ENCODE results near the gene THAP3. TPM values are rescaled to one million over a fixed set of nuclear protein-coding genes. Genes with fewer than 3 reads are reported as not detected.
A peak's percentile ranks its signal among the peaks of the same experiment; 100 is the strongest.
"Not testable (repeated sequence)": the region's sequence is repeated elsewhere in the genome, so short reads cannot be mapped to it uniquely, and the experiment has no call there.

The THAP3 gene
- total and polyA plus RNA-seq, 4 experiments from 2014 or later, result 13.5 to 34.5 (median 24.1) TPM

DNA sequence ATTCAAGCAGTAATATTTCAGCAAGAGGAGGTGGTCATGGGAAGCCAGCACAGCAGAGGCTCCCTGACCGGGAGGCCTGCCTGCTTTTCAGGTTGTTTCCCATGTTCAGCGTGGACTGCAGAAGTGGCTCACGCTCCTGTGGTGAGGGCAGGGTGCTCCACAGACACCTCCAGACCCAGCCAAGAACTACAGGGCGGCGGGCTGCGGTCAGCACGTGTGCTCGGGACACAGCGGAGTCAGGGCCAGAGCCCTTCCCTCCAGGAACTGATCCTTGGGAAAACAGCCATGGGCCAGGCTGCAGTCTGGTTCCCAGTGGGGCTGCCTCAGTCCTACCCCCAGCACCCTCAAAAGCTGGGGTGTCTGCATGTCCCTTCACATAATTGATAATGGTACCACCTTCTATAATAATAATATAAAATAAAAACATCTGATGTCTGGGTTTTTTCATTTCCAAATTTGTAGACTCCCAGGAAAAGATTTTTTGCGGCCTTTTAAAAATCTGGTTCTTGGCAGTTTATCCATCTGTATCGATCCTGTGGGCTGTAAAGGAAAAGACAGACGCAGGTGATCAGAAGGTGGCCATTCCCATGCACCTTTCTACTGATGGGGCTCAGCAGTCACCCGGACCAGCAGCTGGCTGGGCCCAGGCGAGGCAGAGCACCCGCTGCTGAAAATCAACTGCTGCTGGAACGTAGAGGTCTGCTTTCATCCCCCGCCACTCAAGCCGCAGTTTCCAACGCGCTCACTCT lies 10.7 kb downstream of the THAP3 start:
- H3K27ac ChIP-seq (ENCODE audit: low read depth, low read length), result no peak overlapping the region
- no peak for DNase-seq
- Mint-ChIP-seq H3K4me1 (no peaks in the 10 kb centered on the region), H3K27me3 (no peaks in the 10 kb centered on the region), H3K4me3 (no peak overlapping the region), H3K36me3 (peaks cover 14 to 48% of the 10 kb centered on the region in 2 donors), H3K9me3 (no peaks in the 10 kb centered on the region), H3K27ac (peak overlapping the region in 1 of 7 donors; percentile 50)
- intact Hi-C loops (cut with micrococcal nuclease), result no loop called here
- POLR2A ChIA-PET (ENCODE audit: partially characterized antibody), result interaction anchor here (1.1 to 1.4 kb wide), 4 partner anchors 33 to 81 kb away, joined by 3 to 6 read pairs (median 4); partner anchors contain the start of genes NOL9 and ZBTB48
- H3K4me3 ChIP-seq (ENCODE audit: low read length in 2 of 2), result no peak overlapping the region
- CTCF ChIA-PET (ENCODE audit: partially characterized antibody), result interaction anchor here (1.1 kb wide), 1 partner anchor 11 kb away, joined by 5 read pairs; no protein-coding TSS in a partner anchor
- H3K36me3 ChIP-seq (ENCODE audit: insufficient read depth, low read length), result peaks cover 40% of the 10 kb centered on the region
- no peaks in the 10 kb centered on the region for H3K27me3 ChIP-seq (ENCODE audit: insufficient read depth, low read length)
- no peaks in the 10 kb centered on the region for H3K9me3 ChIP-seq (ENCODE audit: control insufficient read depth in 1 of 2, low read length in 2 of 2)
- H3K4me1 ChIP-seq (ENCODE audit: insufficient read depth, low read length), result no peaks in the 10 kb centered on the region

- no peak for DNase-seq
- ChIA-PET CTCF (ENCODE audit: partially characterized antibody) (interaction anchor here (1.1 kb wide), 1 partner anchor 10 kb away, joined by 5 read pairs; no protein-coding TSS in a partner anchor), POLR2A (ENCODE audit: partially characterized antibody) (interaction anchor here (1.4 kb wide), 1 partner anchor 56 kb away, joined by 4 read pairs; the partner anchor contains the start of gene ZBTB48)
- peaks cover 40% of the 10 kb centered on the region for H3K36me3 ChIP-seq (ENCODE audit: insufficient read depth, low read length)
- no peaks in the 10 kb centered on the region for H3K4me1 ChIP-seq (ENCODE audit: insufficient read depth, low read length)
- no peak overlapping the region for H3K4me3 ChIP-seq (ENCODE audit: low read length in 2 of 2)
- H3K4me3 Mint-ChIP-seq, result no peak overlapping the region
- no peak overlapping the region for H3K27ac ChIP-seq (ENCODE audit: low read depth, low read length)
- intact Hi-C loops (cut with micrococcal nuclease), result no loop called here
- H3K36me3 Mint-ChIP-seq, result peaks cover 14 to 50% of the 10 kb centered on the region in 2 donors
- no peaks in the 10 kb centered on the region for H3K9me3 Mint-ChIP-seq
- no peaks in the 10 kb centered on the region for H3K27me3 ChIP-seq (ENCODE audit: insufficient read depth, low read length)
- H3K27ac Mint-ChIP-seq, result peak overlapping the region in 2 of 7 donors; percentile 6 to 22
- no peaks in the 10 kb centered on the region for H3K27me3 Mint-ChIP-seq
- no peaks in the 10 kb centered on the region for H3K4me1 Mint-ChIP-seq
- H3K9me3 ChIP-seq (ENCODE audit: control insufficient read depth in 1 of 2, low read length in 2 of 2), result no peaks in the 10 kb centered on the region
Observed at GRCh38 chr1:6635910-6636760, 11.5 kb downstream of the THAP3 start.

DNA sequence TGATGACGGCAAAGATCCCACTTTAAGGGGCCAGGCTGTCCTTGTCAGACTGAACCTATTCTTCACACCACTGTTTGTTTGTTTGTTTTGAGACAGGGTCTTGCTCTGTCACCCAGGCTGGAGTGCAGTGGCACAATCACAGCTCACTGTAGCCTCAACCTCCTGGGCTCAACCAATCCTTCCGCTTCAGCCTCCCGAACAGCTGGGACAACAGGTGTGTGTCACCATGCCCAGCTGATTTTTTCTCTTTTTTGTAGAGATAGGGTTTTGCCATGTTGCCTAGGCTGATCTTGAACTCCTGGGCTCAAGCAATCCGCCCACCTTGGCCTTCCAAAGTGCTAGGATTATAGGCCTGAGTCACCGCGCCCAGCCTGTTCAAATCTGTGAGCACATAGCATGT lies 12.1 kb downstream of the THAP3 start:
- H3K27ac ChIP-seq (ENCODE audit: low read depth, low read length); POLR2A ChIA-PET (ENCODE audit: partially characterized antibody); H3K9me3 ChIP-seq (ENCODE audit: control insufficient read depth in 1 of 2, low read length in 2 of 2); H3K4me3 ChIP-seq (ENCODE audit: low read length in 2 of 2); H3K4me1 ChIP-seq (ENCODE audit: insufficient read depth, low read length); DNase-seq; H3K27me3 ChIP-seq (ENCODE audit: insufficient read depth, low read length); H3K9me3 Mint-ChIP-seq; H3K4me1 Mint-ChIP-seq; intact Hi-C loops (cut with micrococcal nuclease); H3K4me3 Mint-ChIP-seq; H3K27me3 Mint-ChIP-seq: not testable (repeated sequence)
- peaks cover 40% of the 10 kb centered on the region for H3K36me3 ChIP-seq (ENCODE audit: insufficient read depth, low read length)
- CTCF ChIA-PET (ENCODE audit: partially characterized antibody), result interaction anchor here (1.1 kb wide), 1 partner anchor 9 kb away, joined by 5 read pairs; no protein-coding TSS in a partner anchor
- H3K27ac Mint-ChIP-seq, result peak overlapping the region in 1 of 7 donors; percentile 6
- peaks cover 14 to 53% of the 10 kb centered on the region in 2 donors for H3K36me3 Mint-ChIP-seq

GRCh38 chr1:6637770-6638169 lies 13.1 kb downstream of the THAP3 start:
- no peaks in the 10 kb centered on the region for H3K9me3 ChIP-seq (ENCODE audit: control insufficient read depth in 1 of 2, low read length in 2 of 2)
- Mint-ChIP-seq H3K36me3 (peaks cover 19 to 59% of the 10 kb centered on the region in 2 donors), H3K9me3 (no peaks in the 10 kb centered on the region), H3K4me1 (no peaks in the 10 kb centered on the region), H3K27me3 (no peaks in the 10 kb centered on the region), H3K27ac (no peak overlapping the region), H3K4me3 (no peak overlapping the region)
- no peaks in the 10 kb centered on the region for H3K4me1 ChIP-seq (ENCODE audit: insufficient read depth, low read length)
- peaks cover 33% of the 10 kb centered on the region for H3K36me3 ChIP-seq (ENCODE audit: insufficient read depth, low read length)
- no peaks in the 10 kb centered on the region for H3K27me3 ChIP-seq (ENCODE audit: insufficient read depth, low read length)
- ChIA-PET CTCF (ENCODE audit: partially characterized antibody) (interaction anchor here (1.1 kb wide), 1 partner anchor 8 kb away, joined by 5 read pairs; no protein-coding TSS in a partner anchor), POLR2A (ENCODE audit: partially characterized antibody) (no interaction called here)
- no peak overlapping the region for H3K4me3 ChIP-seq (ENCODE audit: low read length in 2 of 2)
- no peak for DNase-seq
- no peak overlapping the region for H3K27ac ChIP-seq (ENCODE audit: low read depth, low read length)
- intact Hi-C loops (cut with micrococcal nuclease), result no loop called here

DNA sequence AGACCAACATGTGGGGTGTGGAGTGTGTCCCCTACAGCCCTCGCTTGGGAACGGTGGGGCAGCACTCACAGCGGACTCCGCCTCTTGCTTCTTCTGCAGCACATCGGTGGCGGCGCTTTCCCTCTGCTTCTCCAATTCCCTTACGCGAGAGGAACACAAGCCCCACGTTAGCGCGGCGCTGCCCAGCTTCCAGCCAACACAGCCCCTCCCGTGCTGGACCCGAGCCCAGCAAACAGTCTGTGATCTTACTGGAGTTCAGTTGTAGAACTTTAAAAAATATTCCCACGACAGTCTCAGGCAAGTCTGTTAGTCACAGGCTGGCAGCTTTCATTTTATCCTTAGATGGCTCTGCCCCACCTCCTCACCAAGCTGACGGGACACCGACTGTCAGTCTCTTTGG lies 13.6 kb downstream of the THAP3 start:
- intact Hi-C loops (cut with micrococcal nuclease), result no loop called here

DNA sequence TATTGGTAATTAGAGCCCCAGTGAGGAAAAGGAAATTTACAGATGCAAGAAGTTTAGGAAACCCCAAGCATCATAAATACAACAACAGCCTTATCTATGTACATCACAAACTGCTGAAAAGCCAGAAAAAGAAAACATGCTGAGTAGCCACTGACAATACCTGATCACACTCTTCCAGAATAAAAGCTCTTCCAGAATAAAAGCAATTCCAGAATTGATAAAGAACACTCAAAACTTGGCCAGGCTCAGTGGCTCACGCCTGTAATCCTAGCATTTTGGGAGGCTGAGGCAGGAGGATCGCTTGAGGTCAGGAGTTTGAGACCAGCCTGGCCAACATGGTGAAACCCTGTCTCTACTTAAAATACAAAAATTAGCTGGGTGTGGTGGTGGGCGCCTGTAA lies 16.2 kb downstream of the THAP3 start:
- H3K4me3 ChIP-seq (ENCODE audit: low read length in 2 of 2); H3K4me1 ChIP-seq (ENCODE audit: insufficient read depth, low read length); H3K4me3 Mint-ChIP-seq; H3K27ac ChIP-seq (ENCODE audit: low read depth, low read length); H3K27me3 Mint-ChIP-seq; intact Hi-C loops (cut with micrococcal nuclease); H3K9me3 ChIP-seq (ENCODE audit: control insufficient read depth in 1 of 2, low read length in 2 of 2); H3K27me3 ChIP-seq (ENCODE audit: insufficient read depth, low read length); DNase-seq; H3K9me3 Mint-ChIP-seq; H3K4me1 Mint-ChIP-seq; POLR2A ChIA-PET (ENCODE audit: partially characterized antibody): not testable (repeated sequence)
- peaks cover 30% of the 10 kb centered on the region for H3K36me3 ChIP-seq (ENCODE audit: insufficient read depth, low read length)
- H3K27ac Mint-ChIP-seq, result peak overlapping the region in 3 of 7 donors; percentile 9 to 64 (median 12)
- peaks cover 18 to 45% of the 10 kb centered on the region in 2 donors for H3K36me3 Mint-ChIP-seq
- CTCF ChIA-PET (ENCODE audit: partially characterized antibody), result interaction anchor here (1.6 kb wide), 2 partner anchors 86 to 155 kb away, joined by 5 to 7 read pairs; partner anchors contain the start of gene NOL9

More for the DNA sequence above, 13.6 kb downstream of the THAP3 start:
- Mint-ChIP-seq H3K27ac (peak overlapping the region in 1 of 7 donors; percentile 18), H3K36me3 (peaks cover 19 to 57% of the 10 kb centered on the region in 2 donors), H3K4me3 (no peak overlapping the region), H3K9me3 (no peaks in the 10 kb centered on the region), H3K4me1 (no peaks in the 10 kb centered on the region), H3K27me3 (no peaks in the 10 kb centered on the region)
- POLR2A ChIA-PET (ENCODE audit: partially characterized antibody), result no interaction called here
- Histone ChIP-seq H3K27ac (ENCODE audit: low read depth, low read length) (no peak overlapping the region), H3K4me1 (ENCODE audit: insufficient read depth, low read length) (no peaks in the 10 kb centered on the region), H3K27me3 (ENCODE audit: insufficient read depth, low read length) (no peaks in the 10 kb centered on the region), H3K9me3 (ENCODE audit: control insufficient read depth in 1 of 2, low read length in 2 of 2) (no peaks in the 10 kb centered on the region), H3K4me3 (ENCODE audit: low read length in 2 of 2) (no peak overlapping the region), H3K36me3 (ENCODE audit: insufficient read depth, low read length) (peaks cover 29% of the 10 kb centered on the region)
- DNase-seq, result no peak
- CTCF ChIA-PET (ENCODE audit: partially characterized antibody), result interaction anchor here (1.1 kb wide), 1 partner anchor 8 kb away, joined by 5 read pairs; no protein-coding TSS in a partner anchor

- ChIA-PET CTCF (ENCODE audit: partially characterized antibody) (interaction anchor here (0.7 to 9.9 kb wide), 8 partner anchors 8 to 223 kb away, joined by 3 to 158 read pairs (median 8); partner anchors contain the start of genes NOL9, PLEKHG5 and TAS1R1), POLR2A (ENCODE audit: partially characterized antibody) (no interaction called here)
- H3K36me3 ChIP-seq (ENCODE audit: insufficient read depth, low read length), result peaks cover 8% of the 10 kb centered on the region
- H3K4me3 ChIP-seq (ENCODE audit: low read length in 2 of 2), result no peak overlapping the region
- no peak overlapping the region for H3K4me3 Mint-ChIP-seq
- intact Hi-C loops (cut with micrococcal nuclease), result no loop called here
- H3K4me1 ChIP-seq (ENCODE audit: insufficient read depth, low read length), result peaks cover 6% of the 10 kb centered on the region
- no peak overlapping the region for H3K27ac ChIP-seq (ENCODE audit: low read depth, low read length)
- no peaks in the 10 kb centered on the region for H3K9me3 ChIP-seq (ENCODE audit: control insufficient read depth in 1 of 2, low read length in 2 of 2)
- H3K27ac Mint-ChIP-seq, result no peak overlapping the region
- H3K4me1 Mint-ChIP-seq, result peaks cover 0 to 5% (median 3%) of the 10 kb centered on the region in 4 donors
- no peaks in the 10 kb centered on the region for H3K27me3 ChIP-seq (ENCODE audit: insufficient read depth, low read length)
- DNase-seq, result no peak
- H3K27me3 Mint-ChIP-seq, result no peaks in the 10 kb centered on the region
- peaks cover 12 to 33% of the 10 kb centered on the region in 2 donors for H3K36me3 Mint-ChIP-seq
- no peaks in the 10 kb centered on the region for H3K9me3 Mint-ChIP-seq
Observed at GRCh38 chr1:6645018-6645417, 20.4 kb downstream of the THAP3 start.
